ENCODE measurements around the gene HECTD1.
"Not testable (repeated sequence)": the region's sequence is repeated elsewhere in the genome, so short reads cannot be mapped to it uniquely, and the experiment has no call there.

Gene HECTD1

GRCh38 chr14:31060253-31060875 lies 147.2 kb downstream of the HECTD1 start:
- DNase-seq, result peak; percentile 55 to 70
- TF ChIP-seq GATA1 (IDR thresholded peaks at IDR 0.05; ENCODE audit: low read depth, low read length) (no peak), POLR2A (IDR thresholded peaks at IDR 0.05; ENCODE audit: low read length) (no peak)

- DNase-seq, result peak; percentile 97 to 100
- TF ChIP-seq GATA1 (IDR thresholded peaks at IDR 0.05; ENCODE audit: low read depth, low read length) (peak; percentile 87), POLR2A (IDR thresholded peaks at IDR 0.05; ENCODE audit: low read length) (peak; percentile 75)
Measured at GRCh38 chr14:31059152-31059924, 148.3 kb downstream of the HECTD1 start.

GRCh38 chr14:31057701-31058364 lies 149.8 kb downstream of the HECTD1 start:
- no peak for DNase-seq

GRCh38 chr14:31057035-31057434 lies 150.6 kb downstream of the HECTD1 start:
- TF ChIP-seq GATA1 (IDR thresholded peaks at IDR 0.05; ENCODE audit: low read depth, low read length), result no peak
- DNase-seq, result no peak

More at GRCh38 chr14:31057701-31058364, 149.8 kb downstream of the HECTD1 start:
- TF ChIP-seq POLR2A (IDR thresholded peaks at IDR 0.05; ENCODE audit: low read length) (no peak), GATA1 (IDR thresholded peaks at IDR 0.05; ENCODE audit: low read depth, low read length) (no peak)

GRCh38 chr14:31052905-31053586 lies 154.5 kb downstream of the HECTD1 start:
- not testable (repeated sequence) for DNase-seq

- no peak for DNase-seq
- no peak for TF ChIP-seq GATA1 (IDR thresholded peaks at IDR 0.05; ENCODE audit: low read depth, low read length)
- no peak for TF ChIP-seq POLR2A (IDR thresholded peaks at IDR 0.05; ENCODE audit: low read length)
Measured at GRCh38 chr14:31051511-31051910, 156.1 kb downstream of the HECTD1 start.

- TF ChIP-seq GATA1 (IDR thresholded peaks at IDR 0.05; ENCODE audit: low read depth, low read length) (no peak), POLR2A (IDR thresholded peaks at IDR 0.05; ENCODE audit: low read length) (no peak)
- no peak for DNase-seq
Measured at GRCh38 chr14:31051023-31051422, 156.6 kb downstream of the HECTD1 start.
